HG03066 (cell line): ENCODE measurements around the gene MAP3K20.
"Not testable (repeated sequence)": the region's sequence is repeated elsewhere in the genome, so short reads cannot be mapped to it uniquely, and the experiment has no call there.

ENCODE experiments used
- ATAC-seq: cut with Tn5 transposase; IDR thresholded peaks from one replicate; pipeline ENCODE4 v1.9.1; 2021; ENCODE audit warnings: low read depth; ENCODE audit not compliant: unreplicated experiment

Gene MAP3K20

GRCh38 chr2:173117678-173118077 lies 42.0 kb downstream of the MAP3K20 start:
- no peak for ATAC-seq

GRCh38 chr2:173118395-173118794 lies 42.7 kb downstream of the MAP3K20 start:
- no peak for ATAC-seq

- no peak for ATAC-seq
These were observed 43.6 kb downstream of the MAP3K20 start for GRCh38 chr2:173119069-173119807.

- ATAC-seq: no peak
These were observed 44.3 kb downstream of the MAP3K20 start for GRCh38 chr2:173119944-173120343.

GRCh38 chr2:173122936-173123335 lies 47.3 kb downstream of the MAP3K20 start:
- no peak for ATAC-seq

GRCh38 chr2:173124441-173124840 lies 48.8 kb downstream of the MAP3K20 start:
- no peak for ATAC-seq

GRCh38 chr2:173126819-173127218 lies 51.2 kb downstream of the MAP3K20 start:
- ATAC-seq: no peak

GRCh38 chr2:173128132-173128531 lies 52.5 kb downstream of the MAP3K20 start:
- not testable (repeated sequence) for ATAC-seq

- no peak for ATAC-seq
These were observed 55.1 kb downstream of the MAP3K20 start for GRCh38 chr2:173130496-173131465.

- no peak for ATAC-seq
These were observed 56.9 kb downstream of the MAP3K20 start for GRCh38 chr2:173132531-173132930.

- no peak for ATAC-seq
These were observed 59.1 kb downstream of the MAP3K20 start for GRCh38 chr2:173134703-173135102.

GRCh38 chr2:173136067-173136466 lies 60.4 kb downstream of the MAP3K20 start:
- no peak for ATAC-seq

- ATAC-seq: no peak
These were observed 61.0 kb downstream of the MAP3K20 start for GRCh38 chr2:173136599-173136998.

- no peak for ATAC-seq
These were observed 62.0 kb downstream of the MAP3K20 start for GRCh38 chr2:173137610-173138009.

GRCh38 chr2:173138962-173139361 lies 63.3 kb downstream of the MAP3K20 start:
- ATAC-seq: no peak

- no peak for ATAC-seq
These were observed 66.0 kb downstream of the MAP3K20 start for GRCh38 chr2:173141666-173142065.

GRCh38 chr2:173145454-173145853 lies 69.8 kb downstream of the MAP3K20 start:
- no peak for ATAC-seq

GRCh38 chr2:173146590-173146989 lies 70.9 kb downstream of the MAP3K20 start:
- no peak for ATAC-seq

GRCh38 chr2:173148520-173148919 lies 72.9 kb downstream of the MAP3K20 start:
- ATAC-seq: no peak

- ATAC-seq: peak; percentile 94
These were observed 73.8 kb downstream of the MAP3K20 start for GRCh38 chr2:173149491-173149890.

GRCh38 chr2:173150087-173150486 lies 74.4 kb downstream of the MAP3K20 start:
- ATAC-seq: no peak

GRCh38 chr2:173150963-173151362 lies 75.3 kb downstream of the MAP3K20 start:
- no peak for ATAC-seq
